IMR-90 (cell line): ENCODE measurements around the gene BHLHA15. TPM values are rescaled to one million over a fixed set of nuclear protein-coding genes. Genes with fewer than 3 reads are reported as not detected.

Experiments used
- ATAC-seq: fragments of 200-7000 bp; cut with Tn5 transposase; 2 replicates; pipeline ENCODE4 v1.9.1; 2020; ENCODE audit warnings: low read depth, mild to moderate bottlenecking, moderate library complexity
- BruUV-seq: library from RNA; stranded (reverse); fragments of 400-500 nt; replicated peaks from 2 replicates; lab custom pipeline; 2021; lab: Mats Ljungman, UMichigan
- CTCF ChIA-PET: fragments of 300-600 bp; formaldehyde crosslinking; extraction: SDS; loops from one replicate; lab custom pipeline; 2021; ENCODE audit warnings: antibody characterized with exemption; lab: Yijun Ruan, JAX
- POLR2A ChIA-PET: fragments of 300-600 bp; sonication (Branson Sonifier 250); formaldehyde crosslinking; loops from one replicate; lab custom pipeline; 2022; ENCODE audit warnings: antibody characterized with exemption; ENCODE audit not compliant: unreplicated experiment; lab: Charles Lee
- DNase-seq: peaks from one replicate; pipeline ENCODE4 v3.0.0; 2013
- H2AFZ ChIP-seq: replicated peaks from 2 replicates; pipeline ENCODE3; 2013; ENCODE audit warnings: low read length, mild to moderate bottlenecking; ENCODE audit not compliant: poor library complexity
- H2AK5ac ChIP-seq: 2 replicates; pipeline ENCODE4 v1.6.1; 2013; ENCODE audit warnings: low read depth, low read length, inconsistent platforms
- H2AK9ac ChIP-seq: replicated peaks from 2 replicates; pipeline ENCODE3; 2013; ENCODE audit warnings: mild to moderate bottlenecking, low read depth, low read length, moderate library complexity; ENCODE audit not compliant: poor library complexity
- H2BK120ac ChIP-seq: 2 replicates; pipeline ENCODE4 v1.6.1; 2013; ENCODE audit warnings: low read depth, low read length, inconsistent platforms
- H2BK15ac ChIP-seq: 3 replicates; pipeline ENCODE4 v1.6.1; 2013; ENCODE audit warnings: low read depth, low read length, inconsistent platforms
- H2BK20ac ChIP-seq: 2 replicates; pipeline ENCODE4 v1.6.1; 2013; ENCODE audit warnings: low read depth, mild to moderate bottlenecking, inconsistent platforms, low read length, moderate library complexity
- H2BK5ac ChIP-seq: 2 replicates; pipeline ENCODE4 v1.6.1; 2013; ENCODE audit warnings: mild to moderate bottlenecking, low read depth, low read length, inconsistent platforms; ENCODE audit not compliant: poor library complexity, severe bottlenecking
- H3K14ac ChIP-seq: replicated peaks from 2 replicates; pipeline ENCODE4 v1.6.1; 2013; ENCODE audit warnings: low read depth, low read length, inconsistent platforms
- H3K18ac ChIP-seq: 2 replicates; pipeline ENCODE4 v1.6.1; 2013; ENCODE audit warnings: low read depth, low read length, control low read depth
- H3K23ac ChIP-seq: 2 replicates; pipeline ENCODE4 v1.6.1; 2013; ENCODE audit warnings: low read depth, low read length, inconsistent platforms
- H3K27ac ChIP-seq: 2 replicates; pipeline ENCODE4 v1.5.1; 2013; ENCODE audit warnings: mild to moderate bottlenecking, control low read depth, low read length; ENCODE audit not compliant: insufficient read depth
- H3K27me3 ChIP-seq: 2 replicates; pipeline ENCODE4 v1.6.1; 2013; ENCODE audit warnings: low read length; ENCODE audit not compliant: control insufficient read depth, insufficient read depth
- H3K36me3 ChIP-seq: 2 replicates; pipeline ENCODE4 v1.6.1; 2013; ENCODE audit warnings: low read length, mixed read lengths; ENCODE audit not compliant: control insufficient read depth, insufficient read depth
- H3K4ac ChIP-seq: 2 replicates; pipeline ENCODE4 v1.6.1; 2013; ENCODE audit warnings: low read depth, low read length, inconsistent platforms
- H3K4me1 ChIP-seq: 2 replicates; pipeline ENCODE4 v1.6.1; 2013; ENCODE audit warnings: low read length, mixed read lengths; ENCODE audit not compliant: control insufficient read depth, insufficient read depth
- H3K4me2 ChIP-seq: 2 replicates; pipeline ENCODE4 v1.6.1; 2013; ENCODE audit warnings: low read depth, mild to moderate bottlenecking, control low read depth, low read length, moderate library complexity
- H3K4me3 ChIP-seq: 2 replicates; pipeline ENCODE4 v1.5.1; 2013; ENCODE audit warnings: low read depth, mild to moderate bottlenecking, control low read depth, low read length, moderate library complexity; ENCODE audit not compliant: insufficient read depth
- H3K56ac ChIP-seq: 2 replicates; pipeline ENCODE4 v1.6.1; 2013; ENCODE audit warnings: low read length, inconsistent platforms; ENCODE audit not compliant: insufficient read depth; ENCODE audit errors: extremely low read depth
- H3K79me1 ChIP-seq, 2 experiments: 2 replicates each; pipeline ENCODE4 v1.6.1; 2013; ENCODE audit warnings: low read length in 2 of 2, inconsistent platforms in 1 of 2, low read depth in 1 of 2
- H3K9ac ChIP-seq: 2 replicates; pipeline ENCODE4 v1.6.1; 2013; ENCODE audit warnings: low read depth, low read length, control low read depth
- H3K9me1 ChIP-seq: 2 replicates; pipeline ENCODE4 v1.6.1; 2013; ENCODE audit warnings: low read length, inconsistent platforms; ENCODE audit not compliant: insufficient read depth
- H3K9me3 ChIP-seq: 2 replicates; pipeline ENCODE4 v1.6.1; 2013; ENCODE audit warnings: low read length; ENCODE audit not compliant: control insufficient read depth, insufficient read depth
- H4K20me1 ChIP-seq: 2 replicates; pipeline ENCODE4 v1.6.1; 2013; ENCODE audit warnings: low read length, inconsistent platforms; ENCODE audit not compliant: insufficient read depth
- H4K5ac ChIP-seq: 2 replicates; pipeline ENCODE4 v1.6.1; 2013; ENCODE audit warnings: mild to moderate bottlenecking, low read depth, low read length, control low read depth
- H4K8ac ChIP-seq, 2 experiments: 2 replicates each; pipeline ENCODE4 v1.6.1; 2013; ENCODE audit warnings: low read depth in 2 of 2, low read length in 2 of 2, control low read depth in 1 of 2, inconsistent platforms in 1 of 2
- H4K91ac ChIP-seq: 2 replicates; pipeline ENCODE4 v1.6.1; 2013; ENCODE audit warnings: low read depth, low read length, inconsistent platforms; ENCODE audit not compliant: insufficient read depth
- BHLHE40 ChIP-seq: fragments of 150-350 bp; IDR thresholded peaks from 2 replicates; pipeline ENCODE4 v1.6.1; 2016; ENCODE audit warnings: mild to moderate bottlenecking, low read depth, low read length
- CEBPB ChIP-seq: IDR thresholded peaks from 2 replicates; pipeline ENCODE4 v1.6.1; 2012; ENCODE audit warnings: low read depth, low read length, improper control_type of control experiment
- CHD1 ChIP-seq: IDR thresholded peaks from 2 replicates; pipeline ENCODE4 v1.6.1; 2012; ENCODE audit warnings: low read depth, low read length, improper control_type of control experiment
- CTCF ChIP-seq: conservative IDR thresholded peaks from 2 replicates; pipeline ENCODE4 v1.5.1; 2012; ENCODE audit warnings: mild to moderate bottlenecking, low read depth, low read length, improper control_type of control experiment
- ELK1 ChIP-seq: fragments of 150-350 bp; IDR thresholded peaks from 2 replicates; pipeline ENCODE4 v1.6.1; 2016; ENCODE audit warnings: low read depth, mild to moderate bottlenecking, low read length, moderate library complexity, borderline replicate concordance
- FOS ChIP-seq: fragments of 150-350 bp; IDR thresholded peaks from 2 replicates; pipeline ENCODE4 v1.6.1; 2016; ENCODE audit warnings: low read depth, low read length
- MAFK ChIP-seq: IDR thresholded peaks from 2 replicates; pipeline ENCODE4 v1.6.1; 2012; ENCODE audit warnings: low read depth, low read length, improper control_type of control experiment
- MAZ ChIP-seq: IDR thresholded peaks from 2 replicates; pipeline ENCODE4 v1.6.1; 2012; ENCODE audit warnings: low read depth, mild to moderate bottlenecking, low read length, improper control_type of control experiment, moderate library complexity, borderline replicate concordance
- MXI1 ChIP-seq: IDR thresholded peaks from 2 replicates; pipeline ENCODE4 v1.6.1; 2012; ENCODE audit warnings: low read depth, mild to moderate bottlenecking, low read length, moderate library complexity, borderline replicate concordance
- NFE2L2 ChIP-seq: fragments of 150-350 bp; IDR thresholded peaks from 2 replicates; pipeline ENCODE4 v1.6.1; 2016; ENCODE audit warnings: low read depth, mild to moderate bottlenecking, low read length
- POLR2A ChIP-seq: IDR thresholded peaks from 2 replicates; pipeline ENCODE4 v1.6.1; 2012; ENCODE audit warnings: mild to moderate bottlenecking, low read depth, low read length
- RAD21 ChIP-seq: IDR thresholded peaks from 2 replicates; pipeline ENCODE4 v1.6.1; 2012; ENCODE audit warnings: low read length, improper control_type of control experiment
- RCOR1 ChIP-seq: IDR thresholded peaks from 2 replicates; pipeline ENCODE4 v1.6.1; 2012; ENCODE audit warnings: mild to moderate bottlenecking, low read length, improper control_type of control experiment; ENCODE audit not compliant: insufficient replicate concordance
- RFX5 ChIP-seq: IDR thresholded peaks from 2 replicates; pipeline ENCODE4 v1.8.0; 2012; ENCODE audit warnings: low read depth, mild to moderate bottlenecking, low read length, moderate library complexity
- SMC3 ChIP-seq: fragments of 150-350 bp; IDR thresholded peaks from 2 replicates; pipeline ENCODE4 v1.6.1; 2016; ENCODE audit warnings: low read depth, mild to moderate bottlenecking, antibody characterized with exemption, low read length, moderate library complexity
- USF2 ChIP-seq: fragments of 150-350 bp; IDR thresholded peaks from 2 replicates; pipeline ENCODE4 v1.6.1; 2017; ENCODE audit warnings: mild to moderate bottlenecking, antibody characterized with exemption, low read length, low read depth
- WGBS, 2 experiments: methylation state at CpG; one replicate each; pipeline versions ENCODE4 v1.1.5 to v1.1.7; 2013; ENCODE audit warnings: missing lambda C conversion rate in 2 of 2; ENCODE audit not compliant: insufficient read length in 1 of 2; ENCODE audit errors: extremely low coverage in 2 of 2; 5-methylcytosine and 5-hydroxymethylcytosine counted together
- dilution Hi-C: fragments of 300-500 bp; cut with HindIII; formaldehyde crosslinking; loops from one replicate; pipeline ENCODE4 v1.14.3; 2018; ENCODE audit warnings: low sequenced_read_pairs; ENCODE audit not compliant: unreplicated experiment
- in situ Hi-C: fragments of 300-500 bp; cut with MboI; formaldehyde crosslinking; loops from 3 replicates; pipeline ENCODE4 v1.14.3; 2019; ENCODE audit warnings: low sequenced_read_pairs, inconsistent platforms, mixed read lengths
- intact Hi-C: fragments of 100-400 bp; cut with micrococcal nuclease; formaldehyde crosslinking; loops from 2 replicates; pipeline ENCODE4 v1.10.0; 2022
- polyA plus RNA-seq, 3 experiments: library from polyadenylated mRNA; depleted of rRNA; stranded (reverse); fragments of >200 nt; gene quantifications; 2 replicates each; pipeline ENCODE4 v1.2.3, GENCODE V29; 2012; ENCODE audit warnings: low replicate concordance in 1 of 3
- total RNA-seq: library from RNA; depleted of rRNA; stranded (reverse); fragments of >200 nt; gene quantifications from 2 replicates; pipeline ENCODE4 v1.2.3, GENCODE V29; 2012

BHLHA15 gene
- total and polyA plus RNA-seq, 2 of the 4 experiments (the other 2 are of a cell fraction): not detected

GRCh38 chr7:98228801-98229200, 17.6 kb downstream of the BHLHA15 start:
- no peak overlapping the region for H3K4me2 ChIP-seq
- H2AK5ac ChIP-seq: no peak overlapping the region
- no peaks in the 10 kb centered on the region for H3K9me3 ChIP-seq
- no peak overlapping the region for H4K5ac ChIP-seq
- H3K23ac ChIP-seq: no peak overlapping the region
- ATAC-seq: no peak
- no peak overlapping the region for H3K27ac ChIP-seq
- 90% methylated on average over 8 of the region's 16 CpGs; no CpG with 5 or more reads in 1 of the 2 experiments for WGBS, 2 experiments
- TF ChIP-seq POLR2A (no peak), RAD21 (no peak), CTCF (no peak), RCOR1 (no peak), USF2 (no peak), BHLHE40 (no peak), RFX5 (no peak), MAZ (no peak), ELK1 (no peak), FOS (no peak), NFE2L2 (no peak), CHD1 (no peak), CEBPB (no peak), MXI1 (no peak), MAFK (no peak), SMC3 (no peak)
- no peaks in the 10 kb centered on the region for H3K9me1 ChIP-seq
- H3K18ac ChIP-seq: no peak overlapping the region
- no peak overlapping the region for H3K14ac ChIP-seq
- no peak overlapping the region for H2BK15ac ChIP-seq
- no peak overlapping the region for H4K8ac ChIP-seq
- no peak overlapping the region for H3K4ac ChIP-seq
- no peaks in the 10 kb centered on the region for H3K4me1 ChIP-seq
- H3K36me3 ChIP-seq: peaks cover 41% of the 10 kb centered on the region
- H4K20me1 ChIP-seq: no peaks in the 10 kb centered on the region
- in situ Hi-C loops: no loop called here
- DNase-seq: no peak
- H4K91ac ChIP-seq: no peak overlapping the region
- H3K4me3 ChIP-seq: no peak overlapping the region
- no peak overlapping the region for H2BK120ac ChIP-seq
- no peak overlapping the region for H3K9ac ChIP-seq
- no peak overlapping the region for H2BK20ac ChIP-seq
- peak overlapping the region; percentile 61 for H2AK9ac ChIP-seq
- no peaks in the 10 kb centered on the region for H3K79me1 ChIP-seq
- CTCF ChIA-PET: no interaction called here
- no TSS peak for BruUV-seq
- H2AFZ ChIP-seq: no peak overlapping the region
- POLR2A ChIA-PET: no interaction called here
- H3K27me3 ChIP-seq: no peaks in the 10 kb centered on the region
- dilution Hi-C loops: no loop called here
- H3K56ac ChIP-seq: no peak overlapping the region
- no peak overlapping the region for H2BK5ac ChIP-seq
- intact Hi-C loops: no loop called here
